ENCODE results near the gene MAPRE2.
"Not testable (repeated sequence)": the region's sequence is repeated elsewhere in the genome, so short reads cannot be mapped to it uniquely, and the experiment has no call there.

MAPRE2 gene

DNA sequence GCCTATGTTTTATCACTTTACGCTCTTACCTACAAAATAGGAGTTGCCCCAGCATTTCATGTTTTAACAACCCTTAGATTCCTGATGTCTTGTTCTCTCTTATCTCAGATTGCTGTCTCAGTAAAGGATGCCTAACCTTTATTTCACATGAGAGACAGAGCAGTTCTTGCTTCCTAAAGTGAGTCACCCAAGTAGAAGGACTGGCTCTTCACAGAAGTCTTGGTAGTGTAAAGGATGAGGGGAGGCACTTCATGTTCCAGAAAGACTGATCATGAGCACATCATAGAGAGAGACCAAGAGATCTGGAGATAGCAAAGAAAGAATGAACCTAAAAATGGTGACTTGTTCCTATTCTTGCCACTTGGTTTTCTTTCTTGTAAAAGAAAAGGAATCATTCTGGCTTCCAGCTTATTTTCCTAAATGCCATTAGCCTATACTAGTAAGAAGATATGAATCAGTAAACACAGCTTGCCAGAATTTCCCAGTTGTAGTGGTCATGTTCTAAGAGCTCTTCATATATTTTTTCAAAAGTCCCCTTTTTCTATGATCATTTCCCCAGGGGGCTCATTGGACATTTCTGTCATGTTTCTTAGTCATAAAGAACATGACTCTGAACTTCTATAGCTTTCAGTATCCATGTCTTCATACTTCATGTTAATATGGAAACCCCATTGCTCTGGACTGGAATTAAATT is 54.9 kb downstream of the MAPRE2 start:
- no peak for DNase-seq

DNA sequence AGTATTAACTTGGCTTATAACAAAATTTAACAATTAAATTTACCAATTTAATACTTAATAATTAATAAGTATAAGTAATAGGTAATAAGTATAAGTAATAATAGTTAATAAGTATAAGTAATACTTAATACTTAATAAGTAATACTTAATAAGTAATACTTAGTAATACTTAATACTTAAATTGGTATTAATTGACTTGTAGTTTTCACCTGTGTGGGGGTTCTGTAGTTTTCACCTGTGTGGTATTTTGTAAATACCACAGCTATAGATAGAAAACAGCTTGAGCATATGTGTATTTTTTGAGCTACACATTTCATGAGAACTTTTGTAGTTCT is 55.4 kb downstream of the MAPRE2 start:
- DNase-seq, result no peak

DNA sequence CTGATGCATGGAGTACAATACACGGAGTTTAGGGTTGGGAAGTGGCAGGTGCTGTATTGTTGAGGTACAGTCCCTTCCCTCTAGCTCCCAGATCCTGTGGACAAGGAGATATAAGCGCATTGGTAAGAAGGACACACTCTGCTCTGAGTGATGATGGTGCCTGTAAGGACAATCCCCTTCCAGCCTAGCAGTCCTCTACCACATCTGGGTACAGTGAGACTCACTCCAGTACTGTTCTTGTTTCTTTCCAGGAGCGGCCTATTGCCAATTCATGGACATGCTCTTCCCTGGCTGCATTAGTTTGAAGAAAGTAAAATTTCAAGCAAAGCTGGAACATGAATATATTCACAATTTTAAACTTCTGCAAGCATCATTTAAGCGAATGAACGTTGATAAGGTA is 56.0 kb downstream of the MAPRE2 start:
- no peak for DNase-seq

DNA sequence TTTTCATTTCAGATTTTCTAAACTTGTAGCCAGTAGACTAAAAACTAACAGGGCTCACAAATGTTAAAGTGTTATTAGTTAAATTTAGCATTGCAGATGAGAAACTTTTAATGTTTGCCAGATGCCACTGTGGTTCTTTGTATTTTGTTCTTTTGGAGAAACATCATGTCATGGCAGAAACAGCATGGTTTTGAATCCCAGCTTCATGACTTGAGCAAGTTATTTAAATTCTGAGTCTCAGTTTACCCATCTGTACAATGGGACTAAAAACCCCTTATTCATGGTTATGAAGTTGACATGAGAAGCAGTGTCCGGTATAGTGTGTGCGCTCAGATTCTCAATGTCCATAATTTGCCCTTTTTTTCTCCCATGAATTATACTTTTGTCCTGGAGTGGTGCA is 56.5 kb downstream of the MAPRE2 start:
- no peak for DNase-seq

DNA sequence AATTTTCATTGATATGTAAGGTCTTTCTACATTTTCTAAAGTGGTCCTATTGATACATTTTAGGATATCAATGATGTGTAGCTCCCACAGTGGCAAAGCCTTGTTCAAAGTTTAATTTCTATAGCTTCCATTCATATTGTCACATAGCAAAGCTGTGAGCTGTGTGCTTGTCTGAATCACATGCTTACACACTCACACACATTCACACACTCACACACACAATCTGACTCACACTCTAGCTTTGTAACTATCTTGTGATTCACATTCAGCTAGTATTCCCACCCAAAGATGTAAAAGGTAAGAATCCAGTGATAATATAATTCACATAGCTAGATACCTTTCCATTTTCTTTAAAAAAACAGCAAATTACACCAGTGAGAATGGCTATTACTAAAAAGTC is 58.7 kb downstream of the MAPRE2 start:
- DNase-seq, result no peak

DNA sequence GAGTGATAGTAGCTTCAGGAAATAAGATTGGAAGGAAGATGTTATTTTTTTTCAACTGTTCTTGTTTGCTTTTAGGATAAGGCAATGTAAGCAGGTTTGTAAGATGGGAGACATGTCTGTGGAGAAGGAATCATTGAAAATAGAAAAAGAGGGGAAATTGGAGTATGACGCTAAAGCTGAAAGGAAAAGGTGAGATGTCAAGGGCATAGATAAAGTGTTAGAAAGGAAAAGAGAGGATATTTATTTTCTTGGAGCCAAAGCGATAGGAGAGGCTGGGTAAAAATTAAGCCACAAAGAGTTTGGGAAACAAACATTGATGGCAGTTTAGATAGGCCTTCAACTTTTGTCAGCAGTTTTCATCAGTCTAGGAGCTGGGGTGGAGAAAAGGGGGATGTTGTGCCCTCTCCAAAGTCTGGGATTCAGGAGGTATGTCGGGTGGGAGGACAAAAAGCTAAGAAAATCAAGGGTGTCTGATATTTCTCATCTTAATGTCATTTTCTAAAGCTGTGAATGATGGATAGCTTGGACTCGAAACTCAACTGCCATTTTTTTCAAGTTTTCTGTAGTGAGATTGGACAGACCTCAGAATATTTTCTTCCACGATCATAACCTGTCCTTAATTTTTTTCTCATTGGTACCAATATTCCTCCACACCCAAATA is 63.3 kb downstream of the MAPRE2 start:
- DNase-seq, result no peak

DNA sequence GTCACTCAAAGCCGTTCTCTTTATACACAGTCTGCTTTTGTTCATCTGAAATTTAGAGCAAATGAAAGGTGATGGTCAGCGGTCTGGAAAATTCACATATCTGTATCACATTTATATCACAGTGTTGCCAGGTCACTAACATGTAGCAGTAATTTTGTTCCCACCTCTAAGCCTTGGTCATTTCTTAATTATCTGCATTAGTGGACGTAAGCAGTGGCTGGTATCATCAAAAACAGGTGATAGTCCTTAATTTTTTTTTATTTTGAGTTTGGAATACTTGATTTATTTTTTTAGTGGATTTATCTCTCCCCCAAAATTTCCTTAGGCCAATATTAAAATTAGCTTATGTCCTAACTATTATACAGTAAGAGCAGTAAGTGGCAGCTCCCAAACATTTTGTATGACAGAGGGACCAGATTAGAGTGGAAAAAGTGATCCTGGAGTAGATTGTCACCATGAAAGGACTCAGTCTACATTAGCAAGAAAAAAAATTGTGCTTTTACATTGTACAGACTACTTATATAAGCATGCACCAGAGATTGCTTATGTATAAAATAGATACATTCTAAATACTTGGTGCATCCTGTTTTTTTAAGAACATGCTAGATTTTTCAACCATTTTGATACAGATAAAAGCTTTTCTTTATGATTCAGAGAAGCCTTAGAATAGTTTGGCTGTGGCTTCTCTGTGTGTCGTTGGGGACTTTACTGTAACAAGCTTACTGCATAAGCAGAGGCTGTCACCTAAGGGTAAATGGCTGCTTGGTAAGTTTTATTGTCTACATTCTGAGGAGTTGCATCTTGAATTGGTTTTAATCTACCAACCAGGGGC is 65.0 kb downstream of the MAPRE2 start:
- DNase-seq, result peak; percentile 53

DNA sequence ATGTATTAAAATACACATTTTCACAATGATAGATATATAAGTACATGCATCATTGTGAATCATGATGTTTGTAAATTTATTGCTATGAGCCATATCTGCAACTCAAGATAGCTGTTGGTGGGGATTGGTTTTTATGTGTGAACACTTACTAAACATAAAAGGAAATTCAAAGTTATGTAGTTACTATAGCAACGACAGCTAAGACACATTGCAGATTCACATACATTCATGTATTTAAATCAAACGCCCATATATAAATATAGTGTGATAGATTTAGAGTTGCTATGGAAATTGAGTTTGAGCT is 65.6 kb downstream of the MAPRE2 start:
- DNase-seq, result no peak

DNA sequence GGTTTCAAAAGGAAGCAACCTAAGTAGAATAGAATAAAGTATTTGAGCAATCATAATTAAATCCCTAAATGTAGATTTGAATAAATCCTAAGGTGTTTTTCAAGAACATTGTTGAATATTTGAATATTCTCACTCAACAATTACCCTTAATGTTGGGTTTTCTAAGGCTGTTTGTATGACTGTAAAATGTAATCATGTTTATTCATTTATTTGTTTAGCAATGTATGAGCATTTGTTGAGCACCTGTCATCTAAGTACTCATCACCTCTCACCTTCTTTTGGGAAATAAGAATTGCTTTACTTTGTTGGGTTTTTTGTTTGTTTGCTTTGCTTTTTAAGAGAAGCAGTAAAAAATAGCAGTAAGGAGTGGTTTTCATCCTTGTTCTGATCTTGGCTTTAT is 66.0 kb downstream of the MAPRE2 start:
- no peak for DNase-seq

DNA sequence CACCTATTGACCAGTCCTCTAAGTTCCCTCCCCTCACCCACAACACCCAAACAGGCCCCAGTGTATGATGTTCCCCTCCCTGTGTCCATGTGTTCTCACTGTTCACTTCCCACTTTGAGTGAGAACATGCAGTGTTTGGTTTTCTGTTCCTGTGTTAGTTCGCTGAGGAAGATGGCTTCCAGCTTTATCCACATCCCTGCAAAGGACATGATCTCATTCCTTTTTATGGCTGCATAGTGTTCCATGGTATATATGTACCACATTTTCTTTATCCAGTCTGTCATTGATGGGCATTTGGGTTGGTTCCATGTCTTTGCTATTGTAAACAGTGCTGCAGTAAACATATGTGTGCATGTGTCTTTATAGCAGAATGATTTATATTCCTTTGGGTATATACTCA is 66.9 kb downstream of the MAPRE2 start:
- DNase-seq, result not testable (repeated sequence)

DNA sequence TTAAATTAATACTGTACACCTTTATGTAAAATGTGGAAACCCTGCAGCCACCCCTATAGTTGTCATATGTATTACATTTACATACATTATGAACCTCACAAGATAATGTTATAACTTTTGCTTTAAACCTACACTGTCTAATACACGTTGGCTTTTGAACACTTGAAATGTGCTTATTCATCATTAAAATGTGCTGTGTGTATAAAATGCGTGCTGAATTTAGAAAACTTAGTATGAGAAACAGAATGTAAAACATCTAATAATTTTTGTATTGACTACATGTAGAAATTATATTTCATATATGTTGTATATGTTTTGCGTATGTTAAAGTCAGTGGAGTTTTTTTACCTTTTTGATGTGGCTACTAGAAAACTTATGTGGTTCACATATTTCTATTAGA is 68.8 kb downstream of the MAPRE2 start:
- no peak for DNase-seq

DNA sequence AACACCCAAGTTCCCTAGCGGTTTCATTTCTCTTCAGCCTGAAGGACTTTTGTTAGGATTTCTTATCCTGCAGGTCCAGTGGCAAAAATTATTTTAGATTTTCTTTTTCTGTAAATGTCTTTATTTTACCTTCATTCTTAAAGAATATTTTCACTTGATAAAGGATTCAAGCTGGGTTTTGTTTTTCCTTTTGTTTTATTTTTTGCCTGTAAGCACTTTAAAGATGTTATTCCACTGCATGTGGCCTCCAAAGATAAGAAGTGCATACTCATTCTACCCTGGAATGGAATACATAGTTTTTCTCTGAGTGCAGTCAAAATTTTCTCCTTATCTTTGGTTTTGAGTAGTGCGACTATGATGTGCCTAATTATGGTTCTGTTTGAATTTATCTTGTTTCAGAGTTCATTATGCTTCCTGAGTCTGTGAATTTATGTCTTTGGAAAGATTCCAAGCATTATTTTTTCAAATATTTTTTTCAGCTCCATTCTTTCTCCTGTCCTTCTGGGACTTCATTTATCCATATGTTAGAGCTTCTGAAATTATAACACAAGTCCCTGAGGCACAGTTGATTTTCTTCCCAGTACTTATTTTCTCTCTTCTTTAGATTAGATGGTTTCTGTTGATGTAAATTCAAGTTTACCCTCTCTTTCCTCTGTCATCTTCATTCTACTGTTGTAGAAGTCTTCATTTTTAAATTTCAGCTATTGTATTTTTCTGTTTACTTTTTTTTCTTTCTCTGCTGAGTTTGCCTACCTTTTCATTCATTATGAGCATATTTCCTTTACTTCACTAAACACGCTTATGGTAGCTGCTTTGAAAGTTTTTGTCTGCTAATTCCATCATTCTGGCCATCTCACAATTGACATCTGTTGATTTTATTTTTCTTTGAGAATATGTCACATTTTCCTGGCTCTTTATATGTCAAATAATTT is 69.6 kb downstream of the MAPRE2 start:
- no peak for DNase-seq

DNA sequence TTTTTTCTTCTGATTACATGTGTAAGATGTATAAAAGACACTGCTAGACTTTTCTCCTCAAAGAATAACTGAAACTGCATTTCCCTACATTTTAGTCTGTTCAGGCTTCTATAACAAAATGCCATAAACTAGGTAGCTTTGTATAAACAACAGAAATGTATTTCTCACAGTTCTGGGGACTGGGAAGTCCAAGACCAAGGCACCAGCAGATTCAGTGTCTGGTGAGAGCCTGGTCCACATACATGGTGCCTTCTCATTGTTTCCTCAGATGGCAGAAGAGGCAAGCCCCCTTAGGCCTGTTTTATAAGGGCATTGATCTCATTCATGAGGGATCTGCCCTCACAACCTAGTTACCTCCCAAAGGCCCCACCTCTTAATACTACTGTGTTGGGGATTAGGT is 71.5 kb downstream of the MAPRE2 start:
- DNase-seq, result no peak

DNA sequence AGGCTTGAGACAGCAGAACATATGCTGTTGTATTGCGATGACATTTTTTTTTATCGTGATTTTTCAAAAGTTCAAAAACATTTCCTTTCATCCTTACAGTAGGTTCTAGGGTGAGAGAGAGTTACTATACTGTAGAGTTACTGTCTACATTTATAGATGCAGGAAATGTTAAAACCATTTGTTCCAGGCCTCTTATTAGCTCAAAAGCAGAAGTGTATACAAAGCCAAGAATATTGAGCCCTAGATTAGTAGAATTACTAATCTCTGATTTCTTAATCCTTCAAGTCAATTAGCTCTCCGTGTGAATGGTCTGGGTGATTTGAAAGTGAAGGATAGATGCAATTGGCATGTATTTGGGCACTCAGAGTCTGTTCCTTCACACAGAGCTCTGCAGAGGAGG is 73.1 kb downstream of the MAPRE2 start:
- DNase-seq, result no peak

DNA sequence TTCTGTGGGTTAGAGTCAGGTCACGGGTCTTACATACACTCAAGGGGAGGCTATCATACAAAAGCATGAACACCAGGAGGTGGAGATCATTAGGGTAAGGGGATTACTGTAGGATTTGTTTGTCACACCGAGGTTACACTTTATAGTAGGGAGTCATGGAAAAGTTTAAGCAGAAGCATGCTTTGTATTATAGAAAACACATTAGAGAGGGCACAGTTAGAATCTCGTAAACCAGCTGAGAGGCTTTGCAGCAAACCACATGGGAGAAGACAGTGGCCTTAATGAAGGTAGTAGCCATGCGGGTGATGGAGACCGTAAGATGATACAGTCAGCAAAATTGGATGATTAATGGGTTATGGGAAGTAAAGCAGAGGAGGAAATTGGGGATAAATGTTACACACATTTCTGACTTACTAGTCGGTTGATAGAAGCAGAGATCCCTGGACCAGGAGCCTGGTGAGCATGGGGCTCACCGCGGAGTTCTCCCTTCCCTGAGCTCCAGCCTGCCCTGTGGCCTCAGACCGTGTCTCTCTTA is 75.6 kb downstream of the MAPRE2 start:
- DNase-seq, result no peak

DNA sequence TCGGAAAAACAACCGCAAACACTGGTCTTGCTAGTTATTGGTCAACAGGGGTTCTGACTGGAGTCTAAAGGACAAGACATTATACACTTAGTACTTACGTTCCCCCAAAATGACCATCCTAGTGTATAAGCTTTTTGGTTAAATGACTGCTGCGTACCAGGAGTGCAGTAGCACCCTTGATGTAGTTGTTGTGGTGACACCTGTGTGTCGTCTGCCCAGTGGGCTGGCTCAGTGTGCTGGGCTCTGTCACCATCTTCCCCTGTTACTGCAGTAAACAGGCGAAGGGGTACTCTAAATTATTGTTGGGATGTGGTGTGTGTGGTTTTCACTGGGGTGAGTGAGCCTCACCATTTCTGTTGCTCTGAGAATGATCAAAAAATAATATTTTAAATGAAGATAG is 76.2 kb downstream of the MAPRE2 start:
- DNase-seq, result no peak

DNA sequence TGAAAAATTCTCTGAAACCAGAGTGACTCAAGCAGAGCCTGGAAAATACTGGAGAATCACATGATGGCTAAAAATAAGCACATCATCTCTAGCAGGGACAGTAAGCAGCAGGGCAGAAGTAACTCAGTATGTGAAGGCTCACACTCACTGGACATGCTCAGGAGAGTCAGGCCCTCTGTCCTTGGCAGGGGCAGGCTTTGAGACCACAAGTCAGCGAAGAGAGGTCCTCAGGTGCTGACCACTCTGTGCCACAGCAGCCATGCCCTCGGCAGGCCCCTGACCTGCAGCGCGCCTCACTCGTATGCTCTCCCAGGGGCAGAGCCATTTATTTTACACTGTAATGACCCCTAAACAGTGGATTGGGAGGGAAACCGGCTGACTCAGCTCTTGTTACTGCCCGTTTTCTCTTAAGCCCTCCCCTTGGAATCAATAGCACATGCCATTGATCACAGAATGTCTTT is 76.8 kb downstream of the MAPRE2 start:
- DNase-seq, result peak; percentile 60

DNA sequence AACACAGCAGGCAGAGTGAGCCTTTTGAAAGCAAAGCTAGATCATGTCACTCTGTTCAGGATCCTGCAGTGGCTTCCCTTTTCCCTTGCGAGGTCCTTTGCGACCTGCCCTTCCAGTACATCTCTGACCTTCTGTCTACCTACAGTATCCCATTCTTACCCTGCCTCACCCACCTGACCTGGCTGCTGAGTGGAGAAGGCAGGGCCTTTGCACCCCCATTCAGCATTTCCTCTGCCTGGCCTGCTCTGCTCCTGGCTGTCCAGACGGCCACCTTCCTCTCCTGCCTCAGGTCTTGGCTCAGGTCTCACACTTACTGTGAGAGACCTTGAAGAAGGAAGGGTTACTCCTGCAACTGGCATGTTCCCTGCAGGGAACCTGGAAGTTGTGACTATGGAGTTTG is 77.4 kb downstream of the MAPRE2 start:
- no peak for DNase-seq

DNA sequence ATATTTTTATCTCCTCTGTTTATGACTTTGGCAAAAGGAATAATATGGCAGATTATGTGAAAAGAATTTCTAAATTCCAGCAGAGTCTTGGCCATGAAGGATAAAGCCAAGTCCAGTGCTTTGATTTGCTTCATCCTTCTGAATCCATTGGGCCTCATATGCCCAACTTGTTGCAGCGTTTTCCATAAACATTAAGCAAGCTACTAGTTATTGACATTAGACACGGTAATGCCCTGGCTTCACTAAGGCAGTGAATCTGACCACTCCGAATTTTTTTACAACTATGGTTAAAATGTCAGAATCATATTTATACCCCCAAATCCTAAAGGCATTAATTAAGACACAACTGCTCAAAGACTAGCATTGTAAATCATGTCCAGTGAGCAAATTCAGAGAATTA is 79.8 kb downstream of the MAPRE2 start:
- no peak for DNase-seq

DNA sequence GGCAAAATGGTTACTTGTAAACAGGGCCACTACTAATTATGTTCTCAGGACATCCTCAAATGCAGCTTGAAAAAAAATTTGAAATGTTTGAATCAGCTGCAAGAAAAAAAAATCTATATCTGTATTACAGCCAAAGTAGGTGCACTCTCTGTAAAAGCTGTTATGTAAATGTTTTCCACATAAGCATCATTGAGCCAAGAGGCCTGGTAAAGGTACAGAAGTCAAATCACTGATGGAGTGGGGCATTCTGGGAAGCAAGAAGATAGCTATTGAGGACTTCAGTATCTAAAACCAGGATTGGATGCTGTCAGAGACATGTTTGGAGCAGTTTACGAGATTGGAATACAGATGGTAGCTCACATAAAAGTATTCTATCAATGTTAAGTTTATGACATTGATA is 80.3 kb downstream of the MAPRE2 start:
- DNase-seq, result no peak

DNA sequence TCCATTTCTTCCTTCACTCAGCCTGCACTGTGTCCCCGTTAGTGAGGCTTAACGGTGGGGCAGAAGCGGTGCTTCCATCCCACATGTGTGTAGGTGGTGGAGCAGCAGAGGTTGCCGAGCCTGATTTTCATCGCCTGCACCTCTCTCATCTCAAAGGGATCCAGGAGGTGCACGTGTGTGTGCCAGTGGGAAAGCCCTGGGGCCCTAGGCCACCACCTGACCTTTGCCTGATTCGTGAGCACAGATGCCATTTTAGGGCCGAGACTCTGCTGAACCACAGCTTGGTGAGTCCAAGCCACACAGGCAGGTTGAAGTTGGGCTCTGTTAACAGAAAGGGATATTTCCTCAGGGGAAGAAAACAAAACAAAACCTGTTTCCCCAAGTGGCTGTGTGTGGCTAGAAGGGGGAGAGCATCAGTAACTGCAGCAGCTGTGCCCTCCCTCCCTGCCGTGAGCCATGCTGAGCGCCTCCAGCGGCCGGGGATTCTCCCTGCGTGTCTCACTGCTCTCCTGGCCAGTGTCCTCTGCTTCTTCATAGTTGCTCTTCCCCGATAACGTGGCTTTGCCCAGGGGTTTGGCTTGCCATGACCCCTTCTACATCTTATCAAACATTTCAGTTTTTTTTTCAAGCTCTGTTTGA is 81.5 kb downstream of the MAPRE2 start:
- DNase-seq, result peak; percentile 75

DNA sequence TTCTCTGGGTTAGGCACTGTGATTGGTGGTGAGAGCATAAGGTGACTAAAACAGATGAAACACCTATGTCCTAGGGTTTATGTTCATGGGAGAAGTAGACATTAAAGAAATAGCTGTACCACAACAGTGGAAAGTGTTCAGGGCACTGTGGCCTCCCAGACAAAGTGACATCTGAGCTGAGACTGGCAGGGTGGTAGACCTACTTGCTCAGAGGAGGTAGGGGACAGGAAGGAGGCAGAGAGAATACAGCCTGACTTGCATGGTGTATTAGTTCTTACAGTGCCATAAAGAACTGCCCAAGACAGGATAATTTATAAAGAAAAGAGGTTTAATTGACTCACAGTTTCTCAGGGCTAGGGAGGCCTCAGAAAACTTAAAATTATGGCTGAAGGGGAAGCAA is 82.6 kb downstream of the MAPRE2 start:
- no peak for DNase-seq

Measured in eye (tissue), 1 donor.